Neural progenitor cell (in vitro differentiated cells): ENCODE data around the gene SHD. TPM values are rescaled to one million over a fixed set of nuclear protein-coding genes. Genes with fewer than 3 reads are reported as not detected.
A peak's percentile ranks its signal among the peaks of the same experiment; 100 is the strongest.
"Not testable (repeated sequence)": the region's sequence is repeated elsewhere in the genome, so short reads cannot be mapped to it uniquely, and the experiment has no call there.

Experiments used
- DNase-seq: peaks from one replicate; pipeline ENCODE4 v3.0.0-alpha.2; 2016; ENCODE audit warnings: low spot score
- H2AFZ ChIP-seq: fragments of 200-600 bp; sonication (generic); replicated peaks from 2 replicates; pipeline ENCODE4 v1.6.1; 2016; ENCODE audit warnings: antibody characterized with exemption
- H3F3A ChIP-seq: fragments of 200-600 bp; sonication (generic); 2 replicates; pipeline ENCODE4 v1.6.1; 2016; ENCODE audit warnings: antibody characterized with exemption, low read depth
- H3K27ac ChIP-seq: fragments of 200-600 bp; sonication (generic); 2 replicates; pipeline ENCODE4 v1.5.1; 2016; ENCODE audit warnings: mild to moderate bottlenecking
- H3K27me3 ChIP-seq: fragments of 200-600 bp; sonication (generic); 2 replicates; pipeline ENCODE4 v1.6.1; 2016; ENCODE audit warnings: mild to moderate bottlenecking, moderate library complexity
- H3K36me3 ChIP-seq: fragments of 200-600 bp; sonication (generic); 2 replicates; pipeline ENCODE4 v1.5.1; 2016
- H3K4me1 ChIP-seq: fragments of 200-600 bp; sonication (generic); 2 replicates; pipeline ENCODE4 v1.6.1; 2016; ENCODE audit warnings: mixed run types
- H3K4me2 ChIP-seq: fragments of 200-600 bp; sonication (generic); 2 replicates; pipeline ENCODE4 v1.6.1; 2016
- H3K4me3 ChIP-seq: fragments of 200-600 bp; sonication (generic); 2 replicates; pipeline ENCODE4 v1.5.1; 2016
- H3K79me2 ChIP-seq: fragments of 200-600 bp; sonication (generic); 2 replicates; pipeline ENCODE4 v1.6.1; 2016; ENCODE audit warnings: low read depth
- H3K9ac ChIP-seq: fragments of 200-600 bp; sonication (generic); 2 replicates; pipeline ENCODE4 v1.6.1; 2016
- H3K9me3 ChIP-seq: fragments of 200-600 bp; sonication (generic); 2 replicates; pipeline ENCODE4 v1.5.1; 2016; ENCODE audit warnings: low read depth
- H4K20me1 ChIP-seq: fragments of 200-600 bp; sonication (generic); 2 replicates; pipeline ENCODE4 v1.6.1; 2016; ENCODE audit warnings: low read depth
- H3K27ac Mint-ChIP-seq: 3 replicates; pipeline ENCODE4 v1.8.0; 2021; ENCODE audit warnings: mixed read lengths
- H3K27me3 Mint-ChIP-seq: 2 replicates; pipeline ENCODE4 v1.8.0; 2022; ENCODE audit warnings: low read depth, mild to moderate bottlenecking, inconsistent platforms, moderate library complexity, mixed read lengths; ENCODE audit not compliant: insufficient read depth
- H3K36me3 Mint-ChIP-seq: 3 replicates; pipeline ENCODE4 v1.8.0; 2021; ENCODE audit warnings: mixed read lengths
- H3K4me1 Mint-ChIP-seq: 3 replicates; pipeline ENCODE4 v1.8.0; 2021; ENCODE audit warnings: mixed read lengths
- H3K4me3 Mint-ChIP-seq: 3 replicates; pipeline ENCODE4 v1.8.0; 2021; ENCODE audit warnings: mild to moderate bottlenecking, moderate library complexity, mixed read lengths
- H3K9me3 Mint-ChIP-seq: 3 replicates; pipeline ENCODE4 v1.8.0; 2020; ENCODE audit warnings: mixed read lengths
- EZH2 ChIP-seq: fragments of 200-600 bp; sonication (generic); IDR thresholded peaks from 2 replicates; pipeline ENCODE4 v1.6.1; 2017; ENCODE audit warnings: antibody characterized with exemption, mild to moderate bottlenecking, moderate library complexity
- EZH2phosphoT487 ChIP-seq: fragments of 200-600 bp; sonication (generic); IDR thresholded peaks from 2 replicates; pipeline ENCODE4 v1.6.1; 2017; ENCODE audit warnings: antibody characterized with exemption
- total RNA-seq: library from RNA; depleted of rRNA; stranded (reverse); fragments of >200 nt; gene quantifications from 2 replicates; pipeline ENCODE4 v1.2.3, GENCODE V29; 2015; ENCODE audit warnings: low replicate concordance
- TF ChIP-seq, protein P1 (sequence below): fragments of 200-600 bp; sonication (generic); IDR thresholded peaks from 2 replicates; pipeline ENCODE4 v1.5.1; 2017; ENCODE audit warnings: antibody characterized with exemption, mild to moderate bottlenecking

The SHD gene
- total RNA-seq, 1 donor from 2014 or later: not detected

- Histone ChIP-seq H3K9ac (no peak overlapping the region), H3F3A (peaks cover 21% of the 10 kb centered on the region)
Observed at GRCh38 chr19:4327252-4327876, 48.3 kb downstream of the SHD start.

GRCh38 chr19:4327877-4328242 lies 48.8 kb downstream of the SHD start:
- Histone ChIP-seq H3K27me3 (peaks cover 11% of the 10 kb centered on the region), H3K4me3 (peak overlapping the region; percentile 48), H3K27ac (peak overlapping the region; percentile 47), H2AFZ (peak overlapping the region; percentile 73), H3K4me1 (peaks cover 3% of the 10 kb centered on the region), H3K9me3 (no peaks in the 10 kb centered on the region), H3K9ac (no peak overlapping the region), H4K20me1 (peaks cover 5% of the 10 kb centered on the region), H3K79me2 (no peaks in the 10 kb centered on the region), H3K36me3 (no peaks in the 10 kb centered on the region), H3F3A (peaks cover 21% of the 10 kb centered on the region), H3K4me2 (peak overlapping the region; percentile 79)
- H3K36me3 Mint-ChIP-seq: peaks cover 4% of the 10 kb centered on the region
- TF ChIP-seq EZH2 (no peak), EZH2phosphoT487 (no peak)
- TF ChIP-seq, protein P1, sequence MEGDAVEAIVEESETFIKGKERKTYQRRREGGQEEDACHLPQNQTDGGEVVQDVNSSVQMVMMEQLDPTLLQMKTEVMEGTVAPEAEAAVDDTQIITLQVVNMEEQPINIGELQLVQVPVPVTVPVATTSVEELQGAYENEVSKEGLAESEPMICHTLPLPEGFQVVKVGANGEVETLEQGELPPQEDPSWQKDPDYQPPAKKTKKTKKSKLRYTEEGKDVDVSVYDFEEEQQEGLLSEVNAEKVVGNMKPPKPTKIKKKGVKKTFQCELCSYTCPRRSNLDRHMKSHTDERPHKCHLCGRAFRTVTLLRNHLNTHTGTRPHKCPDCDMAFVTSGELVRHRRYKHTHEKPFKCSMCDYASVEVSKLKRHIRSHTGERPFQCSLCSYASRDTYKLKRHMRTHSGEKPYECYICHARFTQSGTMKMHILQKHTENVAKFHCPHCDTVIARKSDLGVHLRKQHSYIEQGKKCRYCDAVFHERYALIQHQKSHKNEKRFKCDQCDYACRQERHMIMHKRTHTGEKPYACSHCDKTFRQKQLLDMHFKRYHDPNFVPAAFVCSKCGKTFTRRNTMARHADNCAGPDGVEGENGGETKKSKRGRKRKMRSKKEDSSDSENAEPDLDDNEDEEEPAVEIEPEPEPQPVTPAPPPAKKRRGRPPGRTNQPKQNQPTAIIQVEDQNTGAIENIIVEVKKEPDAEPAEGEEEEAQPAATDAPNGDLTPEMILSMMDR: no peak
- H3K4me3 Mint-ChIP-seq: peak overlapping the region; percentile 89
- no peaks in the 10 kb centered on the region for H3K9me3 Mint-ChIP-seq
- H3K4me1 Mint-ChIP-seq: peaks cover 22% of the 10 kb centered on the region
- H3K27ac Mint-ChIP-seq: no peak overlapping the region
- H3K27me3 Mint-ChIP-seq: peaks cover 13% of the 10 kb centered on the region
- no peak for DNase-seq

More at GRCh38 chr19:4327252-4327876, 48.3 kb downstream of the SHD start:
- peaks cover 11% of the 10 kb centered on the region for H3K27me3 ChIP-seq
- Mint-ChIP-seq H3K36me3 (peaks cover 4% of the 10 kb centered on the region), H3K9me3 (no peaks in the 10 kb centered on the region), H3K27ac (no peak overlapping the region), H3K4me3 (peak overlapping the region; percentile 89), H3K27me3 (peaks cover 13% of the 10 kb centered on the region), H3K4me1 (peaks cover 22% of the 10 kb centered on the region)
- H3K9me3 ChIP-seq: no peaks in the 10 kb centered on the region
- TF ChIP-seq, protein P1: no peak
- peak; percentile 34 for TF ChIP-seq EZH2
- no peaks in the 10 kb centered on the region for H3K79me2 ChIP-seq
- peaks cover 3% of the 10 kb centered on the region for H3K4me1 ChIP-seq
- H4K20me1 ChIP-seq: peaks cover 5% of the 10 kb centered on the region
- H3K4me3 ChIP-seq: peak overlapping the region; percentile 48
- peak; percentile 94 for DNase-seq
- peak overlapping the region; percentile 73 for H2AFZ ChIP-seq
- no peak overlapping the region for H3K27ac ChIP-seq
- H3K36me3 ChIP-seq: no peaks in the 10 kb centered on the region
- peak overlapping the region; percentile 79 for H3K4me2 ChIP-seq

DNA sequence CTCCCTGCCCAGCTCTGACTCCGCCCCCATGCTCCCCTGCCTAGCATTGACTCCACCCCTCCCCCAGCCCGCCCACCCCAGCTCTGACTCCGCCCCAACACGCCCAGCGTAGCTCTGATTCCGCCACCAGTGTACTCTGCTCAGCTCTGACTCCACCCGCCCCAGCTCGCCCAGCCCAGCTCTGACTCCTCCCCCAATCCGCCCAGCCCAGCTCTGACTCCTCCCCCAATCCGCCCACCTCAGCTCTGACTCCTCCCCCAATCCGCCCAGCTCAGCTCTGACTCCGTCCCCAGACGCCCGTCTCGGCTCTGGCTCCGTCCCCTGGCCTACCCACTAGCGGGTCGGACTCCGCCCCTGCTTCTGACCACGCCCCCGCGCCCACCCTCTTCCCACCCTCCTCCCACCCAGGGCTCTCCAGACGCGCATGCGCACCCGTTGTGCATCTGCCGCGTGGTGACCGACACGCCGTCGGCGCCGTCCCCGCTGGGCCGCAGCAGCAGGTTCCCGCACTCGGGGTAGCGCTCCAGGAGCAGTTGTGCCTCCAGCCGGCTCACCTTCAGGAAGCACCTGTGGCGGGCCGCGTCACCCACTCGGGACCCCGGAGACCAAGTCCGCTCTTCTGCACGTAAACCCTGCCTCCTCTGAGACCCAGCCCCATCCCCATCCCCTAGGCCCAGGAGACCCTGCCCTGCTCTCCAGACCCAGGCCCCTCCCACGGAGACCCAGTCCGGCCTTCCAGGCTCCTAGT lies 49.4 kb downstream of the SHD start:
- no peak overlapping the region for H2AFZ ChIP-seq
- no peak overlapping the region for H3K27ac Mint-ChIP-seq
- H3K27ac ChIP-seq: no peak overlapping the region

DNA sequence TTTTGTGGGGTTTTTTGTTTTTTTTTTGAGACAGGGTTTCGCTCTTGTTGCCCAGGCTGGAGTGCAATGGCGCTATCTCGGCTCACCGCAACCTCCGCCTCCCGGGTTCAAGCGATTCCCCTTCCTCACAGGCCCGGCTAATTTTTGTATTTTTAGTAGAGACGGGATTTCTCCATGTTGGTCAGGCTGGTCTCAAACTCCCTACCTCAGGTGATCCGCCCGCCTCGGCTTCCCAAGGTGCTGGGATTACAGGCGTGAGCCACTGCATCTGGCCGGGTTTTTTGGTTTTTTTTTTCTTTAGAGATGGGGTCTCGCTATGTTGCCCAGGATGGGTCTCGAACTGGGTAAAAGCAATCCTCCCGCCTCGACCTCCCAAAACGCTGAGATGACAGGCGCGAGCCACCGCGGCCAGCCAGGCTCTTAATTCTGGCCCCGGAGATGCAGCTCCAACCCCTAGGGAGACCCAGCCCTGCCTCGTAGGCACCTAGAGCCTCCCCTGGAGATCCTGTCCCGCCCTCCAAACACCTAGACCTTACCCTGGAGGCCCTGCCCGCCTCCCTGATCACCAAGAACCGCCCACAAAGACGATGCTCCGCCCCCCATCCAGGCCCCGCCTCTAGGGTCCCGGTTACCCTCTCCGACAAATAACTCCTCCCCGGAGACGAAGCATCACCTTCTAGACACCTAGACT lies 50.1 kb downstream of the SHD start:
- H3K9ac ChIP-seq: not testable (repeated sequence)
- H3K4me2 ChIP-seq: peak overlapping the region; percentile 69

More for the DNA sequence above, 49.4 kb downstream of the SHD start:
- Histone ChIP-seq H3K79me2 (no peaks in the 10 kb centered on the region), H3K4me1 (peaks cover 3% of the 10 kb centered on the region), H3K4me2 (peak overlapping the region; percentile 79), H3F3A (peaks cover 21% of the 10 kb centered on the region), H3K27me3 (peaks cover 11% of the 10 kb centered on the region), H3K36me3 (no peaks in the 10 kb centered on the region), H3K9ac (no peak overlapping the region), H4K20me1 (peaks cover 5% of the 10 kb centered on the region), H3K9me3 (no peaks in the 10 kb centered on the region), H3K4me3 (peak overlapping the region; percentile 48)
- H3K4me1 Mint-ChIP-seq: peaks cover 22% of the 10 kb centered on the region
- peak; percentile 98 for DNase-seq
- TF ChIP-seq, protein P1: no peak
- TF ChIP-seq EZH2phosphoT487 (no peak), EZH2 (no peak)
- peaks cover 4% of the 10 kb centered on the region for H3K36me3 Mint-ChIP-seq
- peak overlapping the region; percentile 83 for H3K4me3 Mint-ChIP-seq
- H3K9me3 Mint-ChIP-seq: no peaks in the 10 kb centered on the region
- peaks cover 13% of the 10 kb centered on the region for H3K27me3 Mint-ChIP-seq

More for the DNA sequence above, 50.1 kb downstream of the SHD start:
- Histone ChIP-seq H3K4me3 (peak overlapping the region; percentile 43), H3K27me3 (peaks cover 11% of the 10 kb centered on the region), H3F3A (peaks cover 21% of the 10 kb centered on the region)
- H3K27ac ChIP-seq, H3K4me1 ChIP-seq, H3K36me3 Mint-ChIP-seq, H3K9me3 Mint-ChIP-seq, H4K20me1 ChIP-seq, H2AFZ ChIP-seq, H3K36me3 ChIP-seq, H3K9me3 ChIP-seq, H3K27ac Mint-ChIP-seq, H3K79me2 ChIP-seq: not testable (repeated sequence)
- Mint-ChIP-seq H3K4me3 (peak overlapping the region; percentile 83), H3K27me3 (peaks cover 12% of the 10 kb centered on the region), H3K4me1 (peaks cover 22% of the 10 kb centered on the region)
- DNase-seq: peak; percentile 19
